Epidermal melanocyte (primary cell): ENCODE data around the gene PRMT5.
A peak's percentile ranks its signal among the peaks of the same experiment; 100 is the strongest.
"Not testable (repeated sequence)": the region's sequence is repeated elsewhere in the genome, so short reads cannot be mapped to it uniquely, and the experiment has no call there.

Experiments
- DNase-seq: peaks from one replicate; pipeline ENCODE4 v3.0.0; 2011; ENCODE audit warnings: low spot score; ENCODE audit not compliant: insufficient read length

Gene PRMT5

DNA sequence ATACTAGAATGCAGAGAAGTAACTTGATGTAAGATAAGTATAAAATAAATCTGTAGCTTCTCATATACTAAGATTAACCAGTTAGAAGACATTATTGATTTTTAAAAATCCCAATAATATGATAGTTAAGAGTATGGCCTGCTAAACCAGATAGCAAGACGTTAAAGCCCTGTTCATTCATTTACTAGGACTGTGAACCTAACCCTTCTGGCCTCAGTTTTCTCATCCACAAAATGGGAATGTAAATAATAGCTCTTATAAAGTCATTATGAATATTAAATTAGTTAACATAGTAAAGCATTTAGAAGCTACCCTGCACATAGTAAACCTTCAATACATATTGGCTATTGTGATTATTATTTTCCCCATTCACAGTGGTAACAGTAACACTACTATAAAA lies 6.0 kb upstream of the PRMT5 start:
- DNase-seq = no peak

DNA sequence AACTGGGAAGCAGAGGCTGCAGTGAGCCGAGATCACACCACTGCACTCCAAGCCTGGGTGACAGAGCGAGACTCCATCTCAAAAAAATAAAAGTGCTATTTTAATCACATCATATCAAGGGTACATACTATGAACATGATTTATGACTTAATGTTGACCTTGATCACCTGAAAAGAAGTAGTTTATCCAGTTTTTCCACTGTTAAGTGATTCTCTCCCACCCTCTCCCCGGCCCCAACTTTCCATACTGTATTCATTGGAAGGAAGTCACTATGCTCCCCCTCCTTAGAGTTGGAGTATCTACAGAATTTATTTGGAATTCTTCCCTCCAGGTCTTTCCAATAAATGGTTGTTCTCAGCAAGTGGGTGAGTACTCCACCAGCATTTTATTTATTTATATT lies 3.0 kb upstream of the PRMT5 start:
- no peak for DNase-seq

DNA sequence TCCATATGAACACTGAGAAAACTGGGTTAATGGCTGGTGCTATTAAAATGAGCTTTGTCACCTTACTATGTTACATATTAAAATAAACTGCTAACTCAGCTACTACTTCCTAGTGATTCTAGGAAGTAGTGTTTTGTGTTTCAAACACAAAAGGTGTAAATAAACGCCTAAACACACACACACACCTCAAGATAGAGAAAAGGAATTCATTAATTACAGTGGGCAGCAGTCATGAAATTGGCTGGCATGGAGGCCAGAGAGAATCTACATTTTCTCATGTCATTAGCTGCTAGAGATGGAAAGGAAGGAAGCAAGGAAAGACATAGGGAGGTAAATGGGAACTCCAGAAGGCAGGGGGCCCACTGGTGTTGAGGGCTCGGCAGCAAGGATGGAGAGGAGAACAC lies 787 bp upstream of the PRMT5 start:
- no peak for DNase-seq

DNA sequence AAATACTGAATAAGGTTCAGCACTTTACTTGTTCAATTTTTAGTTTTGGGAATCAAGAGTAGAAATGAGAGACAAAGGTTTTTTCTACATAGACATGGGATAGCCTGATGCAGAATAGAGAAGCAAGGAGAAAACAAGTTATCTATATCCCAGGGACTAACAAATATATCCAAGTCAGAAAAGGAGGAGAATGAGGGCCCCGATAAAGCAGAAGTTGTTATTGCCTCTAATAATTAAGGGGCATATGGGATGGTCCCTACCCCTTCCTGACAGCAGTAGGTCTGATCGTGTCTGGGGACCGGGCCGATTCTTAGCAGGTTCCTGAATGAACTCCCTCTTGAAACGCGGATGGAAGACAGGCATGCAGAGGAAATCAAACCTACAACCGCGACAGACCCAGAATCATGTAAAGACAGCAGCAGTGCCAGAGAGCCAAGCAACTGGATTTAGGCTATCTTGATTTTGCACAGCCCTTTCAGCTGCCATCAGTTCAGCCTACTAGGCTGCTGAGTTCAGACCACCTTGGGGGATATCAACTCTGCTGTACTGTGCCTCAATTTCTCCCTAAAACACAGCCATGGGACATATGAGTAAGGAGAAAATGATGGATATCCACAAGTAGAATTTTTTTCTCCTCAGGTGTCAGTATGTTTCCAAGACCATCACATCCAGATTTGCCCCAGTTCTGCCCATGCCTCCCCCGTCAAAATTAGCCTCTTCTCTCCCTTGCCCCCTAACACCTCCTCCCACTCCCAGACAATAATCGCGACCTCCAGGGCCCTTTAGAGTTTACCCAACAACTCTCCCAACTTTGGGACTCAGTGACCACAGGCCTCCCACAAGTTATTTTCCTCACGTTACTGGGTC lies 706 bp downstream of the PRMT5 start:
- no peak for DNase-seq

DNA sequence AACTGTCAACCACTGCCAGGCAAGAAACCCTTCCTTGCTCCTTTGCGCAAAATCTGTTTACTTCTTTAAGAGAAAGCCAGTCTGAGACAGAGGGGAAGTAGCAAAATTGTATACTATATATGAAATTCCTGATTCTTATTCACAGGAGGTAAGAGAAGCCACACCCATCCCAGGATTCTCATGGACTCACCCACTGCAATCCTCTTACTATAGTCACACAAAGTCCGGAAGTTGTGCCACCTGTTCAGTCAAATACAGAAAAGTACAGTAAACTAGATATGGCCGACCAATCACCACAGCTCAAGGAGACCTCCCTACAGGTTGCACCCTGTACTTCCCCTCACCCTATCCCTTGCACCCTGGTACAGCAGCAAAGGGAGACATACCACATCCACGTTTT lies 2.9 kb downstream of the PRMT5 start:
- no peak for DNase-seq

DNA sequence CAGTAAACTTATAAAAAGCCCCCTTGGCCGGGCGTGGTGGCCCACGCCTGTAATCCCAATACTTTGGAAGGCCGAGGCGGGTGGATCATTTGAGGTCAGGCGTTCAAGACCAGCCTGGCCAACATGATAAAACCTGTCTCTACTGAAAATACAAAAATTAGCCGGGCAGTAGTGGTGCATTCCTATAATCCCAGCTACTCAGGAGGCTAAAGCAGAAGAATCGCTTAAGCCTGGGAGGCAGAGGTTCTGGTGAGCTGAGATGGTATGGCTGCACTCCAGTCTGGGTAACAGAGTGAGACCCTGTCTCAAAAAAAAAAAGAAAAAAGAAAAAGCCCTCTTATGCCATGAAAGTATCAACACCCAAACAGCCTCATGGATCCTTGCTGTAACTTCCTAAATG lies 3.7 kb downstream of the PRMT5 start:
- DNase-seq = no peak

DNA sequence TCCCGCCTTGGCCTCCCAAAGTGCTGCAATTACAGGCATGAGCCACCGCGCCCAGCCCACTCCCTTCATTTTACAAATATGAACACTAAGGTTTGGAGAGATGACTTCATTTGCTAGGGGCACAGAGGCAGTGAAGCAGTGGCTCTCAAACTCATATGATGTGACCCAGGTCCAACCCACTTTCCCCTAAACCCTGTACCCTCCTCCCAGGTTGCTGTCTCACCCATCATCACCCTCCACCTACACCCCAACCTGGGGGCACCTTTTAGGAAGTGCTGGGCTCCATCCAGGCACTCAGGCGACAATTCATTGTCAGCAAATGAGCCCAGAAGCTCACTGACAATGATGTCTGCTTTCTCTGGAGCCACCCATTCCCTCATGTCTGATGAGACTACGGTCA lies 5.4 kb downstream of the PRMT5 start:
- no peak for DNase-seq

DNA sequence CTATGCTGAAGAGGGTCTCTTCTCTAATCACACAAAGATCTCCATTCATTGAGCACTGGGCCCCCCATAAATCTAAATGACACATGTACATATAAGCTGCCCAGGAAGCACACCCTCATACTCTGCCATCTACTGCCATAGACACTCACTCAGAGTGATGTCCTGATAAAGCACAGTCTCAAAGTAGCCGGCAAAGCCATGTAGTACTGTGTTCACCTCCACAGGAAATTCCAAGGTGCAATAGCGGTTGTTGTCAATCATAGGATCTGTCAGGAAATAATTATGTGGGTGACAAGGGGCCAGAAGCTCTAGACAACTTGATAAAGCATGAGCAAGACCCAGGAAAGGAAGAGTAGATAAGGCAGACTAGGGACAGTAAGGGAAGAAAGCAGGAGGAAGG lies 6.9 kb downstream of the PRMT5 start:
- no peak for DNase-seq

DNA sequence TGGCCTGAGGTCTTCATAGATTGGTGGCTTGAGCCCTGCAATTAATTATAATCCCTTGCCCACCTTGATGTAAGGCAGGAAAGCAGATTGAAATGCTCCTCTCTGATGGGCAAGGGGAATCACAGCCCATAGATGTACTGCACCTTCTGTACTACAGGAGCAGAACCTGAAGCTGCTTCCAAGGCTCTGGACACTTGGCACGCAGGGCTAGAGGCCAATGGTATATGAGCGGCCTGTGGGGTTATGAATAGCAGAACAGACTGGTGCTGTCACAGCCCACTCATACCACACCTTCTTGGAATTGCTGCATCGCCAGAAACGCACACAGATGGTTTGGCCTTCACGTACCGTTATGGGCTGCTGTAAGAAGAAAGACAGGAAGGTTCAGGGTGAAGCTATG lies 8.5 kb downstream of the PRMT5 start:
- DNase-seq = no peak

DNA sequence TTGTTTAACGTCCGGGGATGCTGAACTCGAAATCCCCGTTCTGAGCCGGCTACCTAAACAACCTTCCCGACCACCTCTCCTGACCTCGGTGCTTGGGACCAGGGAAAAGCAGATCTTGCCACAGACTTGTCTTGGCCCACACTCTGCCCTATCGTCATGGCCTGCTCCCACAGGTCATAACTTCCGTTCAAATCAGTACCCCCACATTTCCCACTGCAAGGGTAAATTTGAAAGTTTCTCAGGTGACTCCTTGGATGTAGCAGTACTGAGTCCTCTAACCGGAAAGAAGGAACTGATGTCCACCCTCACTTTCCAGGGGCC lies 9.6 kb downstream of the PRMT5 start:
- no peak for DNase-seq

DNA sequence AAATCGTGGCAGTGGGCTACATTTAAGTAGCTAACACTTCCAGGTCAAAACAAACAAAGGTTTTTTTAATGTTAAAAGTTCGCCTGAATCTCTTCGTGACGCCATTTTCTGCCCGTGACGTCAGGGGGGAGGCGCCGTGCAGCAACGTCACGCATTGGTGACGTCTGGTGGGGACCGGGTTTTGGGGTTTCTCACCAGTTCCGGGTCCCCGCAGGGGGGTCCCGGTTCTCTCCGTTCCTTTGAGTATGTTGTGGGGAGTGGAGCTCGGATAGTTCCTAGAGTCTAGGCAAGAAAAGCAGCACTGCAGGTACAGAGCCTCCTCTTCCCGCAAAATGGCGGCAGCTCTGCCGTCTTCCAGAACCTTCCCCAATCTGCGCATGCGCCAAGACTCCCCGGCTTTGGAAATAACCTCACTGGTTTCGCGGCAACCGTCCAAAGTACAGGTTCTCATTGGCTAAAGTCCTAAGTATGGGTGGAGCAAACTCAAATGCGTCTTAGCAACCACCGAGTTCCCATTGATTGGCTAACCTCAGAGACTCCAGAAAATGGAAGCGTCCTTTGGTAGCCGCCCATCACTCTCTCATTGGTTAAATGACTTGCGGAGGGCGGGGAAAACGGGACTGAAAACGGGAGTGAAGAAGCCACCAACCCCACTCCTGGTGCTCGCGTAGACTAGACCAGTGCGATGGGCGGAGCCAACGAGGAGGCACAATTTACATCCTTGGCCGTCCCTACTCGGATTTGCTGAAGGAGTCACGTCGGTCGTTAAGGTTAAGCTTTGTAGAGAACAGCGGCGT lies 10.2 kb downstream of the PRMT5 start, which contains the start of gene RBM23:
TSS of gene RBM23 (minus strand) at position 346 of the 797 bp plus-strand sequence.
- peak; percentile 96 for DNase-seq

DNA sequence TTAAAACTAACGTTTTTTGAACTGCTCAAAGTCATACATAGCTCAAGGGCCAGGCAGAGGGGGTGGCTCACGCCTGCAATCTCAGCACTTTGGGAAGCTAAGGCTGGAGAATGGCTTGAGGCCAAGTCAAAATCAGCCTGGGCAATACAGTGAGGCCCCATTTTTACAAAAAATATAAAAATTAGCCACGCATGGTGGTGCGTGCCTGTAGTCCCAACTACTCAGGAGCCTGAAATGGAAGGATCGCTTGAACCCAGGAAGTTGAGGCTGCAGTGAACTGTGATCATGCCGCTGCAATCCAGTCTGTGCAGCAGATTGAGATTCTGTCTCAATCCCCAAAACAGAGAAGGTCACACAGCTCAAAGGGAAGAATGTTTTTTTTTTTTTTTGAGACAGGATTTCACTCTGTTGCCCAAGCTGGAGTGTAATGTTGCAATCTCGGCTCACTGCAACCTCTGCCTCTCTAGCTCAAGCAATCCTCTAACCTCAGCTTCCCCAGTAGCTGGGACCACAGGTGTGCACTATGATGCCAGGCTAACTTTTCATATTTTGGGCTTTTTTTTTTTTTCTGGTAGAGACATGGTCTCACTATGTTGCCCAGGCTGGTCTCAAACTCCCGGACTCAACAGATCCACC lies 13.2 kb downstream of the PRMT5 start:
- no peak for DNase-seq

DNA sequence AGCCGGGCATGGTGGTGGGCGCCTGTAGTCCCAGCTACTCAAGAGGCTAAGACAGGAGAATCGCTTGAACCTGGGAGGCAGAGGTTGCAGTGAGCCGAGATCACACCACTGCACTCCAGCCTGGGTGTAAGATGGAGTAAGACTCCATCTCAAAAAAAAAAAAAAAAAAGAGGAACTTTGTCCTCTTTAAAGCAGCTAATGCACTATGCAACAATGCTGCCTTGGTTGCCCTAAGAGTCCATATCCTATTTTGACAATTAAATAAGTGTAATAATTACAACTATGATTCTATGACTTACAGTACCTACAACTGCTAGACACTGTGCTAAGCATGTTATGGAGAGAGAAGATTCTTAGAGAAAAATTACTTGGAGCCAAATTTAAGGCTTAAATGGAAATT lies 14.3 kb downstream of the PRMT5 start:
- not testable (repeated sequence) for DNase-seq

DNA sequence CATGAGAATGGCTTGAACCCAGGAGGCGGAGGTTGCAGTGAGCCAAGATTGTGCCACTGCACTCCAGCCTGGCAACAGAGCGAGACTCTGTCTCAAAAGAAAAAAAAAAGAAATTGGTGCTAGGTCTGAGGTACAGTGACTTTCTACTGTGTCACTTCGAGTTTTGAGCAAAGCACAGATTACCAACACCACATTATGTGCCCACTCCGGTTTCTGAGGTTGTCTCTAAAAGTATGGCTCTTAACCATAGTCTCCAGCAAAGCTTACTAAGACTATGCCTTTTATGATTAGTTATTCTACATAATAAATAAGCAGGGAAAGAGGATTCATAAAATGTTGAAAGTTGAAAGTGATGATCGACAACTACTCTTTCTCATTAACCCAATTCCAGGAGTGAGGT lies 18.3 kb downstream of the PRMT5 start:
- no peak for DNase-seq

DNA sequence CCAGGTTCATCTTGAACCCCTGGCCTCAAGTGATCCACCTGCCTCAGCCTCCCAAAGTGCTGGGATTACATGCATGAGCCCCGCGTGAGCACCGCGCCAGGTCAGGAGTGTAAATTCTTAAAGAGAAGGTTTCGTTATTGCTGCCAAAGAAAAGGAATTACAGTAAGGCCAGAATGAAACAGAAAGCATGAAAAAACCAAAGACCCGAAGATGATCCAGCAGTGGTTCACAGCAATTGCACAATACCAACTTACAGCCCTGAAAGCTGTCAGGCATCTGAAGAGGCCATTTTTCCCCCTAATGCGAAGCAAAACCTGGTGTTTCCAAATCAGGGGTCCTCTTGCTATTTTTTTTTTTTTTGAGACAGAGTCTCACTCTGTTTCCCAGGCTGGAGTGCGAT lies 20.6 kb downstream of the PRMT5 start:
- DNase-seq = no peak

DNA sequence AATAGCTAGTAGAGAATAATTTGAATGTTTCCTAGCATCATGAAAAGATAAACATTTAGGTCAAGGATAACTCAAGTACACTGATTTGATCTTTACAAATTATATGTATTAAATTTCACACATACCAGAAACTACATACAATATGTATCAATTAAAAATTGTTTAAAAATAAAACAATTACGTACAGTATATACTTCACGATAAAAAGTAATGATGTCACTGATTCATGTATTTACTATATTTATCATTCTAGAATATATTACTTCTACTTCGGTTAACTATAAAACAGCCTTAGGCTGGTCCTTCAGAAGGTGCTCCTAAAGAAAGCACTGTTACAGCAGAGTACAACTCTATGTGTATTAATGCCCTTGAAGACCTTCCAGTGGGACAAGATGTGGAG lies 21.7 kb downstream of the PRMT5 start:
- no peak for DNase-seq

DNA sequence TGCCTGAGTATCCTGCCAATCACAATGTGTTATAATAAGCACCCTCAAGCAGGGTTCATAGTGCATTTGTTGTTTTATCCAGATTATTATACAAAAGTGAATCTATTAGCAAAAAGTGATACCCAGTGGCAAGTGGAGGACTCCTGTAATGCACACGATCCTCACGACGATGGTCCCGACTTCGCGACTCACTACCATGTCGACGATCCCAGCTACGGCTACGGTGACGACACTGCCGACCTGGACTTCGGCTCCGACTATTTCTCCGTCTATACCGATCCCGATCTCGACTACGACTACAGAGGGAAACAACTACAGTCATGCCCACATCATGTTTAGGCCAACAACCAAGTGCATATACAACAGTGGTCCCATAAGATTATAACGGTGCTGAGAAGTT lies 23.1 kb downstream of the PRMT5 start:
- no peak for DNase-seq

DNA sequence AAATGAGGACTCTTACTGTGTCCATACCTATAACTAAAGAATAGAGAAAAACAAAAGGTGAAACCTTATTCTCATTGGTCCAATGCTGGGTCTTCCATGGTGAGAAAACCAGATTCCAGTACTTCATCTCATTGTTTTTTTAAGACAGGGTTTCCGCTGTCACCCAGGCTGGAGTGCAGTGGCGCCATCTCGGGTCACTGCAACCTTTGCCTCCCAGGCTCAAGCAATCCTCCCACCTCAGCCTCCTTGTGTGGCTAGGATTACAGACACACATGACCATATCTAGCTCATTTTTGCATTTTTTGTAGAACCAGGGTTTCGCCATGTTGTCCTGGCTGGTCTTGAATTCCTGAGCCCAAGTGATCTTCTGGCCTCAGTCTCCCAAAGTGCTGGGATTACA lies 23.5 kb downstream of the PRMT5 start:
- no peak for DNase-seq

DNA sequence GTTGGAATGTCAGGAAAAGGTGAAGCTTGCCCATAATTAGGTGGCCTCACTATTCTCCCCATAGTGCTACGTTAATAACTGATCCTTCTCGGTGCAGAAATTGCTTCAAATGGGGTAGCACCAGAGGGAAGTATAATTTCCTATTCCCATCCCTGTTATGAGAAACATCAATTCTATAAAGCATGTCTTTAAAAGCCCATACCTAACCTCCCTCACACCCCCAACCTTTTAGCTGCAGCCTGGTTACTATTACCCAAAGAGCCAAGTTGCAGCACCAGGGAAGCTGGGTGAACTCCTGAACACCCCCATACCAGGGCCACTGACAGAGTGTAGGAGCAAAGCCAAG lies 25.5 kb downstream of the PRMT5 start:
- no peak for DNase-seq

DNA sequence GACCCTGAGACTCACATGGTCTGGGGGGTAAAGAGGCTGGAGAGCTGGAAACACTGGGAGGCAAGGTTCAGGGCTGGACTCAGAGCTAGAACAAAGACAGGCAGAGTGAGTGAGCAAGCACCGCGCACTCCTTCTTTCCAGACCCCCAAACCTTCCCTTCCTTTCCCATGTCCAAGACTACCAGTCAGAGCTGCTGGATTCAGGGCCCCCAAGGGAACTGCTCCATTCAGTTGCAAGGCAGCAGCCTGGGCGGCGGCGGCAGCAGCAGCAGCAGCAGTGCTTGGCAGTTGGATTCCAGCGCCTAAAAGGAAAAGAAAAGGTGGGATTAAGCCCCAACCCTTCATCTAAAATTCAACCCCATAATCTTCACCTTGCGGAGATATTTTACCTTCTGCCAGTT lies 27.4 kb downstream of the PRMT5 start:
- DNase-seq = no peak

DNA sequence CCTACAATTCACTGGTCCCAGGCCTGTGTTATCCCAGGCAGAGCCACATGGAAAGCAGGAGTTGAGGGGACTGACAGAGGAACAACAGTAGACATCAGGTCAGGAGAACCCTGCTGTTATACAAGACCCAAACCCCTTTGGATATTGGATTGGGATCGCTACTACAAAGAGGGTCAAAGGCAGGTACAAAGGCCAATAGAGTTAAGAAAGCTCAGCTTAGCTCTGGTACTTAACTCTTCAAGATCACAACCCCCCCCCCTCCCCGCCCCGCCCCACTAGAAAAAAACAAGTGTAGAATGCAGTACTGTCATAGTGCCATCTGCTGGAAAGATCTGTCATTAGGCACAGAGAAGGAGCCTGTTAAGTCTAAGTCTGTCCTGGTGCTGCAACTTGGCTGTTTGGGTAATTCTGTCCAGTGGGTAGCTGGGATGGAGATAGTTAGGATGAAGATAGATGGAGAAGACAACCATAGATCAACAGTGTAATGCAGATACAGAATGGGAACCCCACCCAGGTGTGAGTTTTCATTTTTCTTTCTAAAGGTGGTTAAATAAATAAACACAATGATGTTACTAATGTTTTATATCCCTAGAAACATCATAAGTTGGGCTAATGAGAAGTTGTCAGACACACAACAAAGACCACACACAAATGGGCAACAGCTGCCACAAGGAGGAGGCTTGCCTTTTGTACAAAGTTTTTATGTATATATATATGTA lies 28.9 kb downstream of the PRMT5 start:
- peak; percentile 39 for DNase-seq
